Erythroblast (primary cell): ENCODE results near the gene UBE2Q2.

Experiments used
- GATA1 ChIP-seq: IDR thresholded peaks from 2 replicates; pipeline ENCODE4 v1.6.1; 2011; ENCODE audit warnings: low read depth, mild to moderate bottlenecking, control low read depth, low read length, moderate library complexity
- POLR2A ChIP-seq: IDR thresholded peaks from 2 replicates; pipeline ENCODE4 v1.6.1; 2011; ENCODE audit warnings: mild to moderate bottlenecking, low read length

GRCh38 chr15:75869446-75869845 lies 26.2 kb downstream of the UBE2Q2 start:
- TF ChIP-seq POLR2A (no peak), GATA1 (no peak)
